Brain microvascular endothelial cell (primary cell): ENCODE measurements around the gene PTPN14.

Experiments used
- DNase-seq: peaks from one replicate; pipeline ENCODE4 v3.0.0-alpha.2; 2020
- H3K27ac ChIP-seq: fragments of 250-450 bp; sonication (Bioruptor Pico); 2 replicates; pipeline ENCODE4 v1.5.1; 2020; ENCODE audit warnings: mild to moderate bottlenecking, moderate library complexity
- H3K27me3 ChIP-seq: fragments of 250-450 bp; sonication (Bioruptor Pico); replicated peaks from 2 replicates; pipeline ENCODE4 v1.5.1; 2020; ENCODE audit warnings: mild to moderate bottlenecking
- H3K36me3 ChIP-seq: fragments of 250-450 bp; sonication (Bioruptor Pico); replicated peaks from 2 replicates; pipeline ENCODE4 v1.5.1; 2020; ENCODE audit warnings: mild to moderate bottlenecking
- H3K4me3 ChIP-seq: 2 replicates; pipeline ENCODE4 v1.5.1; 2011; ENCODE audit warnings: low read depth, mild to moderate bottlenecking, control low read depth, low read length, moderate library complexity
- CTCF ChIP-seq: IDR thresholded peaks from 2 replicates; pipeline ENCODE4 v1.5.1; 2011; ENCODE audit warnings: low read depth, mild to moderate bottlenecking, moderate library complexity, low read length, control low read depth, inconsistent platforms; ENCODE audit errors: missing control alignments
- in situ Hi-C: cut with HindIII; loops from 2 replicates; pipeline ENCODE4 v1.10.0; 2017; ENCODE audit warnings: low sequenced_read_pairs, low pct_ligation_motif_present

PTPN14 gene

GRCh38 chr1:214310010-214310409, 241.4 kb downstream of the PTPN14 start:
- Histone ChIP-seq H3K36me3 (no peaks in the 10 kb centered on the region), H3K27me3 (no peaks in the 10 kb centered on the region), H3K4me3 (no peak overlapping the region), H3K27ac (no peak overlapping the region)
- in situ Hi-C loops: no loop called here
- TF ChIP-seq CTCF: no peak
- DNase-seq: no peak

GRCh38 chr1:214306269-214306668, 245.1 kb downstream of the PTPN14 start:
- no peaks in the 10 kb centered on the region for H3K36me3 ChIP-seq
- no peak for DNase-seq
- in situ Hi-C loops: no loop called here

GRCh38 chr1:214305164-214305751, 246.1 kb downstream of the PTPN14 start:
- no peak overlapping the region for H3K27ac ChIP-seq
- no peak for TF ChIP-seq CTCF

More at GRCh38 chr1:214306269-214306668, 245.1 kb downstream of the PTPN14 start:
- TF ChIP-seq CTCF: no peak
- Histone ChIP-seq H3K27me3 (no peaks in the 10 kb centered on the region), H3K27ac (no peak overlapping the region), H3K4me3 (no peak overlapping the region)

GRCh38 chr1:214303141-214303930, 248.1 kb downstream of the PTPN14 start:
- TF ChIP-seq CTCF: no peak
- no peak overlapping the region for H3K27ac ChIP-seq

More at GRCh38 chr1:214305164-214305751, 246.1 kb downstream of the PTPN14 start:
- no peaks in the 10 kb centered on the region for H3K36me3 ChIP-seq
- H3K27me3 ChIP-seq: no peaks in the 10 kb centered on the region
- H3K4me3 ChIP-seq: no peak overlapping the region
- DNase-seq: no peak
- in situ Hi-C loops: no loop called here

GRCh38 chr1:214301526-214301925, 249.9 kb downstream of the PTPN14 start:
- TF ChIP-seq CTCF: no peak
- Histone ChIP-seq H3K27me3 (no peaks in the 10 kb centered on the region), H3K27ac (no peak overlapping the region), H3K36me3 (no peaks in the 10 kb centered on the region), H3K4me3 (no peak overlapping the region)
- in situ Hi-C loops: no loop called here
- no peak for DNase-seq

More at GRCh38 chr1:214303141-214303930, 248.1 kb downstream of the PTPN14 start:
- H3K4me3 ChIP-seq: no peak overlapping the region
- no peak for DNase-seq
- in situ Hi-C loops: no loop called here
- no peaks in the 10 kb centered on the region for H3K27me3 ChIP-seq
- H3K36me3 ChIP-seq: no peaks in the 10 kb centered on the region
